Measurements from ENCODE around the gene MPRIP.

GRCh38 chr17:17159571-17159970, 117.3 kb downstream of the MPRIP start:
- no peak for TF ChIP-seq SIN3A (IDR thresholded peaks at IDR 0.05; ENCODE audit: low read depth)
- TF ChIP-seq, protein P1, sequence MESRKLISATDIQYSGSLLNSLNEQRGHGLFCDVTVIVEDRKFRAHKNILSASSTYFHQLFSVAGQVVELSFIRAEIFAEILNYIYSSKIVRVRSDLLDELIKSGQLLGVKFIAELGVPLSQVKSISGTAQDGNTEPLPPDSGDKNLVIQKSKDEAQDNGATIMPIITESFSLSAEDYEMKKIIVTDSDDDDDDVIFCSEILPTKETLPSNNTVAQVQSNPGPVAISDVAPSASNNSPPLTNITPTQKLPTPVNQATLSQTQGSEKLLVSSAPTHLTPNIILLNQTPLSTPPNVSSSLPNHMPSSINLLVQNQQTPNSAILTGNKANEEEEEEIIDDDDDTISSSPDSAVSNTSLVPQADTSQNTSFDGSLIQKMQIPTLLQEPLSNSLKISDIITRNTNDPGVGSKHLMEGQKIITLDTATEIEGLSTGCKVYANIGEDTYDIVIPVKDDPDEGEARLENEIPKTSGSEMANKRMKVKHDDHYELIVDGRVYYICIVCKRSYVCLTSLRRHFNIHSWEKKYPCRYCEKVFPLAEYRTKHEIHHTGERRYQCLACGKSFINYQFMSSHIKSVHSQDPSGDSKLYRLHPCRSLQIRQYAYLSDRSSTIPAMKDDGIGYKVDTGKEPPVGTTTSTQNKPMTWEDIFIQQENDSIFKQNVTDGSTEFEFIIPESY (IDR thresholded peaks at IDR 0.05; ENCODE audit: extremely low read depth, insufficient replicate concordance, low read length) = no peak
- TF ChIP-seq, protein P2, sequence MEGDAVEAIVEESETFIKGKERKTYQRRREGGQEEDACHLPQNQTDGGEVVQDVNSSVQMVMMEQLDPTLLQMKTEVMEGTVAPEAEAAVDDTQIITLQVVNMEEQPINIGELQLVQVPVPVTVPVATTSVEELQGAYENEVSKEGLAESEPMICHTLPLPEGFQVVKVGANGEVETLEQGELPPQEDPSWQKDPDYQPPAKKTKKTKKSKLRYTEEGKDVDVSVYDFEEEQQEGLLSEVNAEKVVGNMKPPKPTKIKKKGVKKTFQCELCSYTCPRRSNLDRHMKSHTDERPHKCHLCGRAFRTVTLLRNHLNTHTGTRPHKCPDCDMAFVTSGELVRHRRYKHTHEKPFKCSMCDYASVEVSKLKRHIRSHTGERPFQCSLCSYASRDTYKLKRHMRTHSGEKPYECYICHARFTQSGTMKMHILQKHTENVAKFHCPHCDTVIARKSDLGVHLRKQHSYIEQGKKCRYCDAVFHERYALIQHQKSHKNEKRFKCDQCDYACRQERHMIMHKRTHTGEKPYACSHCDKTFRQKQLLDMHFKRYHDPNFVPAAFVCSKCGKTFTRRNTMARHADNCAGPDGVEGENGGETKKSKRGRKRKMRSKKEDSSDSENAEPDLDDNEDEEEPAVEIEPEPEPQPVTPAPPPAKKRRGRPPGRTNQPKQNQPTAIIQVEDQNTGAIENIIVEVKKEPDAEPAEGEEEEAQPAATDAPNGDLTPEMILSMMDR (IDR thresholded peaks at IDR 0.05 in 2 of 3, conservative IDR thresholded peaks at IDR 0.05 in 1 of 3; ENCODE audit: borderline replicate concordance in 1 of 3, insufficient read depth in 1 of 3, low read depth in 2 of 3, low read length in 2 of 3) = no peak
- TF ChIP-seq EZH2 (IDR thresholded peaks at IDR 0.05) = no peak
- TF ChIP-seq, protein P3, sequence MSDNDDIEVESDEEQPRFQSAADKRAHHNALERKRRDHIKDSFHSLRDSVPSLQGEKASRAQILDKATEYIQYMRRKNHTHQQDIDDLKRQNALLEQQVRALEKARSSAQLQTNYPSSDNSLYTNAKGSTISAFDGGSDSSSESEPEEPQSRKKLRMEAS (IDR thresholded peaks at IDR 0.05) = no peak
- TF ChIP-seq YY1 (IDR thresholded peaks at IDR 0.05; ENCODE audit: extremely low read depth, insufficient replicate concordance, low read depth, low read length) = no peak
- TF ChIP-seq, protein P4, sequence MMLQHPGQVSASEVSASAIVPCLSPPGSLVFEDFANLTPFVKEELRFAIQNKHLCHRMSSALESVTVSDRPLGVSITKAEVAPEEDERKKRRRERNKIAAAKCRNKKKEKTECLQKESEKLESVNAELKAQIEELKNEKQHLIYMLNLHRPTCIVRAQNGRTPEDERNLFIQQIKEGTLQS (IDR thresholded peaks at IDR 0.05) = no peak
- TF ChIP-seq CEBPB (IDR thresholded peaks at IDR 0.05; ENCODE audit: low read depth) = no peak
- TF ChIP-seq EGR1 (IDR thresholded peaks at IDR 0.05; ENCODE audit: low read depth) = no peak
